HG03378 (cell line): Measurements from ENCODE around the gene EDEM3.
"Not testable (repeated sequence)": the region's sequence is repeated elsewhere in the genome, so short reads cannot be mapped to it uniquely, and the experiment has no call there.

Experiments used
- ATAC-seq: cut with Tn5 transposase; IDR thresholded peaks from one replicate; pipeline ENCODE4 v1.9.1; 2021; ENCODE audit warnings: mild to moderate bottlenecking, moderate library complexity; ENCODE audit not compliant: unreplicated experiment

Gene EDEM3, protein sequence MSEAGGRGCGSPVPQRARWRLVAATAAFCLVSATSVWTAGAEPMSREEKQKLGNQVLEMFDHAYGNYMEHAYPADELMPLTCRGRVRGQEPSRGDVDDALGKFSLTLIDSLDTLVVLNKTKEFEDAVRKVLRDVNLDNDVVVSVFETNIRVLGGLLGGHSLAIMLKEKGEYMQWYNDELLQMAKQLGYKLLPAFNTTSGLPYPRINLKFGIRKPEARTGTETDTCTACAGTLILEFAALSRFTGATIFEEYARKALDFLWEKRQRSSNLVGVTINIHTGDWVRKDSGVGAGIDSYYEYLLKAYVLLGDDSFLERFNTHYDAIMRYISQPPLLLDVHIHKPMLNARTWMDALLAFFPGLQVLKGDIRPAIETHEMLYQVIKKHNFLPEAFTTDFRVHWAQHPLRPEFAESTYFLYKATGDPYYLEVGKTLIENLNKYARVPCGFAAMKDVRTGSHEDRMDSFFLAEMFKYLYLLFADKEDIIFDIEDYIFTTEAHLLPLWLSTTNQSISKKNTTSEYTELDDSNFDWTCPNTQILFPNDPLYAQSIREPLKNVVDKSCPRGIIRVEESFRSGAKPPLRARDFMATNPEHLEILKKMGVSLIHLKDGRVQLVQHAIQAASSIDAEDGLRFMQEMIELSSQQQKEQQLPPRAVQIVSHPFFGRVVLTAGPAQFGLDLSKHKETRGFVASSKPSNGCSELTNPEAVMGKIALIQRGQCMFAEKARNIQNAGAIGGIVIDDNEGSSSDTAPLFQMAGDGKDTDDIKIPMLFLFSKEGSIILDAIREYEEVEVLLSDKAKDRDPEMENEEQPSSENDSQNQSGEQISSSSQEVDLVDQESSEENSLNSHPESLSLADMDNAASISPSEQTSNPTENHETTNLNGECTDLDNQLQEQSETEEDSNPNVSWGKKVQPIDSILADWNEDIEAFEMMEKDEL

DNA sequence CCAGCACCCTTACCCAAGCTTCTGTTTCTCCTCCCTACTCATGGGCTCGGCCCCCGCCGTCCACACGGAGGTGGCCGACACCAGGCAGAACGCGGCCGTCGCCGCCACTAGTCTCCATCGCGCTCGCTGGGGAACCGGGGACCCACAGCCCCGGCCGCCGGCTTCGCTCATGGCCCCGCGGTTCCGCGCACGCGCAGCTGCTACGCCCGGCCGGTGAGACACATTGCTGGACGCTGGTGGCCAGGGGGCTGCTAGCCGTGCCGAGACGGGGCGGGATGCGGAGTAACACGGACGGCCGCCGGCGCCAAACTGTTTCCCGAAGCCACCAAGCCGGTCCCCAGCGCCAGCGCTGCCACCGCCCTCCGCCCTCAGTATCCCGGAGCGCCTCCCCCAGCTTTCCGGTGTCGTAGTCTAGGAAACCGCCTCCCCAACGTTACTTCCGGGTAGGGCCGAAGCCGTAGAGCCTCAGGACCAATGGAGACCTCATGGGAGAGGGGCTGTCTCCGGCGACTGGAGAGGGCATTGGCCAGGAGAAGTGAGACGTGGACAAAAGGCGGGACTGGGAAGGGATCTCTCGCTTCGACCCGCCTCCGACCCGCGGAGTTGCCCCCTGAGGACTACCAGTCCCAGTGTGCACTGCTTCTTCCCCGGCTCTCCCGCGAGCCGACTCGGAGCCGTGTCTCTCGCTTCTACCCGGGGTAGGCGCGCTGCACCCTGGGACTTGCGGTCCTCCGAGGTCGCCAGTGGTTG, at the start of gene EDEM3:
EDEM3 (minus strand) TSS at position 383 of the 750 bp plus-strand sequence; CDS start at position 171, 212 bp downstream.
- peak; percentile 95 for ATAC-seq

DNA sequence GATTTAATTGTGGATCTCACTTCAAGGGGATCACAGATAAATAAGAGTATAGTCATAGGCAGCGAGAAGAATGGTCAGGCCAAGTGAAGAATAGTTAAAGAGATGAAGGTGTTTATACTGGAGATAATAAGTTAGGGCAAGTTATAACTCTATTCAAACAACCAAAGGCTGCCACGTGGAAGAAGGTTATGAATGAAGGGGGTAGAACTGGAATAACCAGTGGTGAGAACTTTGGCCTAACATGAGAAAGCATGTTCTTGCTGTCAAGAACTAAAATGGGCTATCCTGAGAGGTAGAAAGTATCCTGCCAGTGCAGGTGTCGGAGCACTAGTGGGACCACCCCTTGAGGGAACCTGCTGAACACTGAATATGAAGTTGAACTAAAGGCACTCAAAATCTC, 49.6 kb upstream of the EDEM3 start:
- no peak for ATAC-seq

DNA sequence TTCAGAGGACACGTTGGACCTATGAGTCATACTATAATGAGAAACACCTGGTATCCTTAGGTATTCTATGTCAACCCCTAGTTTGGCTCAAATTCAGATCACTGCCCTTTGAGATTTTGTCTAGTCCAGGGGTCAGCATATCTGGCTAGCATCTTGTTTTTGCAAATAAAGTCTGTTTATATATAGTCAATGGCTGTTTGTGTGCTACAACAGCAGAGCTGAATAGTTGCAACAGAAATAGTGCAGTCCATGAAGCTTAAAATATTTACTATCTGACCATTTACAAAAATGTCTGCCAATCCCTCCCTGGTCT, 48.5 kb upstream of the EDEM3 start:
- no peak for ATAC-seq

DNA sequence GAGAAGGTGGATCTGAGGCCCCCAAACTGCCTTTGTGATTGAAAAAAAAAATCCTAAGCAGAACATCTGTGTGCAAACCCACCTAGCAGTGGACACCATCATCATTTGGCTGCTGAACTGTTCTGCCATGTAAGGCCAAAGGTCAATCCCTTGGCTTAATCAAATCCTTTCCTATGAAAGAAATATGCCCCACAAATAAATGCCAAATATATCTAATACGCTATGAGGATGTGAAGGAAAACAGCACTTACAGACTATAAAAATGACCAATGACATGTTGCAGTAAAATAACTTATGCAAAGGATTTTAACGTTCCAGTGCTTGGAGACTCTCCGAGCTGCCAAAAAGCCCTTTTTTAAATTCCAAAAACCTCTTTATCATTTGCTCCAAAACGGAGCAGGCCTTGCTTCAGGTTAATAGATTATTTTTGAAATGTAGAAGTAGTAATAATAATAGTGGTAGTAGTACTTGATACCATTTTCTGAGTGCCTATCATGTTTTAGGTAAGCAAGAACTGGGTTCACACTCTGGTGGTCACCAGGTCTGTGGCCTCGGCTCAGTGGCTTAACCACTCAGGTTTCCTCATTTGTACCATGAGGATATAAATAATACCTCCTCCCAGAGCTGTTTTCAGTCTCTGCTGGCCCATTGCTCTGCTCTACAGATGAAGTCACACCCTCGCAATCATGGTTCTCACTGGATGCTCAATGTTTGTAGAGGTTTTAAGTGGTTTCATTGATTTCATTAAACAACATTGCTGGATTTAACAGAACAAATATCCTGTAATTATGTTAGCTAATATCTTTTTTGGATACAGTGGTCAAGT, 47.9 kb upstream of the EDEM3 start:
- ATAC-seq, result no peak

DNA sequence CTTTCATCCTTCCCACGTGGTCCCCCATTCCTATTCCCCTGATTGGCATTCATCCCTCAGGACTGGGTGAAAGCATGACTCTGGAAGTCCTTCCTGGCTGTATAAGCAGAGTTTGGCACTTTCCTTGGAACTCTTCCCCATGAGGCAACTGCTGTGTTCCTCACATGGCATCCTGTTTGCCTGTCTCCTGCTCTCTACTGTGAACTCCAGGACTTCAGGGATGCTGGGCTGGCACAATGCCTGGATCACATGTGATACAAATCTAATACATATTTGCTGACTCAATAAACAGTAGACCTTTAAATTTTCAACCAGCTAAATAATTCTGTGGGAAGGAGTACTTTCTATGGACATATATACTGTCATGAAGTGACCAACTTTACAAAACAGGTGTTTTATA, 46.8 kb upstream of the EDEM3 start:
- ATAC-seq, result no peak

DNA sequence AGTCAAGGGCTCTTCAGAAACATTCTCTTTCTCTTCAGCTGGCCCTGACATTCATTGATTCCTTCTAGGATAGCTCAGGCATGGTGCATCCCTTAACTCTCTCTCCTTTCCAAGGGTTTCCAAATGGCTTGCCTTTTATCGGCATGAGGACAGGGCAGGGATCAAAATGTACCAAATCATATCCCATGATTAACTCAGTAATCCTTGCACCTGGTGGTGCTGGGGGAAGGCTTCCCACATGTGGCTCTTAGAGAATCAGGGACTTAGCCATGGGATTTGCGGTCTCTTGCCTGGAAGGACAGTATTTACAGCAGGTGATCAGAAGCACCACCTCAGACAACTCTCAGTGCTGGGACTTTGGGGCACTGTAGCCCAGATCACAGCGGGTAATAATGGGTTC, 46.2 kb upstream of the EDEM3 start:
- ATAC-seq, result no peak

DNA sequence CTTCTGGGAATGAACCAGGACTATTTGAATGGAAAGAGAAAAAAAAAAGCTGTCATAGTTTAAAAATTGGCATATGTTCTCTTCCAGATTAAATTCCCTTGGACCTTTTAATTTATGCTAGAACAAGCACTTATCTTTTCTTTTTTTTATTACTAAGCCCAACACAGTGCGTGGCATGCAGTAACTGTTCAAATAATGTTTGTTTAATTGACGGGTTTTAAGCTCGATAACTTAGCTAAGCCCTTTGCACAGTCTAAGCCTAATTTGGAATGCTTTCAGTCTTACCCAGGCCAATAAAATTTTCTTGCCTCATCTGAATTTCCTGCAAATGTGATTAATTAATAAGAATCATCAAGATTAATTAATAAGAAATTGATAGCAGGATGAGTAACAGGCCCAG, 39.3 kb upstream of the EDEM3 start:
- no peak for ATAC-seq

DNA sequence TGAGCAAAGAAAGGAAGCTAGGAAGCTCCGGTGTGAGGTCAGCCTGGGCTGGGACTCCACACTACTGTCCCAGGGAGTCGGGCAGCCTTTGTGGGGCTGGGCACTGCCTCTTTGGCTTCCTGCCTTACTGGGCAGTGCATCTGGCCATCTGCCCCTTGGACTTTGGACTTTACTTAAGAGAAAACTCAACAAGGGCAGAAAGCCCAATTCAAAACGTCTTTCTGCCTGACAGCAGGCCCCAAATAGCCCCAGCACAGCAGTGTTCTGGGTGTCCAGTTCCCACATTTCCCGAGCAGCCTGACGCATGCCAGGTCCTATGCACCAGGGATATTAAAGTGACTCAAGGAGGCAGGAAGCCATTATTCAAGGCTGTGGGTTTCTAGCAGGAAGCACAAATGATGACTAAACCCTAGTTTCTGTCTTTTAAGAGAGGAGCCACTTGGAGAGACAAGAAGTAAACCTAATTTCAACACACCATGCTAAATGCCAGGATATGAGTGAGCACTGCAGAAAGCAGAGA, 37.9 kb upstream of the EDEM3 start:
- ATAC-seq, result no peak

DNA sequence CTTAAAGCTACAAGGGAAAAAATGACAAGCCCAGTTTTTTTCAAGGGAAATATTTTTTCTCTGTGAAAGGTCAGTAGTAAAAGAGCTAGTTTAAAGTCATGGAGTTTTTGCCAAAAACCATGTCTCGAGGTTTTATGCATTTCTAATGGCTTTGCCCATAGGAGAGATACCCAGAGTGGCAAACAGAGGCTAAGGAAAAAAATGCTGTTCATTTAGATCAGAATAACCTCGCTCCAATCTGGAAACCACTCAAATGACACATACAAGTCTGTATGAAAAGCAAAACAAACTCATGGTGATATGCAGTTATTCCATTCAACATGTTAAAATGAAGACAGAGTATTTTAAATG, 36.9 kb upstream of the EDEM3 start:
- ATAC-seq, result no peak

DNA sequence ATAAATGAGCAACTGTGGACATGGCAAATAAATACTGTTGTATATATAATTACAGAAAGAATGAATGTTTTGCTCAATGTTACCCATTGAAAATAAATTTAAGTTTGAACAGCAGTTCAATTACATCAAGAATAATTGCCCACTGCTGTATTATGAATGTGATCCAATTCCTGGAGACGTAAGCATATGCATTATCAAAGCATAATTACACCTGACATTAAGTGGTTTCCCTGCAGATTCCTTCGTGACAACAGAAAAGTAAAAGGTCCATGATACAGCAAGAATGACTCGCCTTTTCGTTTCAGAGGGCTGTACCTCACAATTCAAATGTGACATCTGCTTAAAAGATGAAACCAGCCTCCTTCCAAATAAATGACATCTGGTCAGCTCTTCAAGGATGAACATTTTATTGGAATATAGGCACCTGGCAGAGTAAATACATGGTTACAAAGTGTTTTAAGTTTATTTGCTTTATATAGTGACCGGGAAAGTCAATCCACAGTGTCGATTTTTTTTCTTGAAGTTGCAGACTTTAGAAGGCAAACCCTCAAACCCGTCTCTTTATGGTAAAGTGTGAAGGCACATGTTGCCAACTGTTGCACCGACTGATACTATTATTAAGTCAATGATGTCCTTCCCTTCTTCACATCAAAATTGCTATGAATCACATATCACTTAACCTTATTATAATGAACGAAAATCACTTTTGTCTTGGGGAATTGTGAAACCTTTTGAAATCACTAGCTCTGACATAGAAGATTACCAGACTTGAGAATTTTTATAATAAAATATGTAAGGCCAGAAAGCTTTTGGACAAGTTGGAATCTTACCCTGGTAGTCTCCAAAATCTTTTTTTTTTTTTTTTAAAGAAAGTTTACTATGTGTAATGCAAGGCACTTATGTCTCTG, 36.2 kb upstream of the EDEM3 start:
- ATAC-seq, result no peak

DNA sequence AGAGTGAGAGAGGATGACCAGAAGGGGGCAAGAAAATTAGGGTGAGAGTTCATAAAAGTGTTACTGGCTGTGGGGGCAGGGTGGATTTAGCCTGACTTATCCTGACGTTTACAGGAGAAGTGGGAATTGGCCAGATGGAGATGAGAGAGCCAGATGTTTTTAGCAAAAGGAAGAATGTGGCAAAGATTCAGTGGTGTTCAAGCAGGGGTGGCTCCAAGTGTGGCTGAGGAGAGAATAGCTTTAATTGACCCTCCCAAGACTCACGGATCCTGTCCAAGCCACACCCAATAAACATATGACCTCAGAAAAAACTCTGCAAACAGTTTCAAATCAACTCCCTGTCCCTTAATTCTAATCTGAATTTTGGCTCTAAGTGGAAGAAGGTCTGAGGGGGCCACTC, 35.2 kb upstream of the EDEM3 start:
- ATAC-seq, result no peak

DNA sequence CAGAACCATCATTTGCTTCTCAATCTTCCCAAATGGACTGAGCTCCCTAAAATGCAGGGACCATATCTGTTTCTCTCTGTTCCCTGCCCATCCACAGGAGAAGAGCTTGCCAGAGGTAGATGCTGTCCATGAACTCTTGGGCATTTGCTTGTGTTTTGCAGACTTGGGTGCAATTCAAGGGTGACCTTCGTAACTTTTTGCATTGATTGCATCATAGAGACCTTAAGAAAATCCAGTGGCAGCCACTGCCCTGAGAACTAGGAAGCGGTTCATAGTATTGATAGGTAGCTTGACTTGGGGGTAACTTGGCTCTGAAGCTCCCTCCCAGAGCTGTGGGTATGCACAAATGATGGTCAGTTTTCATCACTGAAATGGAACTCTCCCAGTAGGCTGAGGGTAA, 34.3 kb upstream of the EDEM3 start:
- no peak for ATAC-seq

DNA sequence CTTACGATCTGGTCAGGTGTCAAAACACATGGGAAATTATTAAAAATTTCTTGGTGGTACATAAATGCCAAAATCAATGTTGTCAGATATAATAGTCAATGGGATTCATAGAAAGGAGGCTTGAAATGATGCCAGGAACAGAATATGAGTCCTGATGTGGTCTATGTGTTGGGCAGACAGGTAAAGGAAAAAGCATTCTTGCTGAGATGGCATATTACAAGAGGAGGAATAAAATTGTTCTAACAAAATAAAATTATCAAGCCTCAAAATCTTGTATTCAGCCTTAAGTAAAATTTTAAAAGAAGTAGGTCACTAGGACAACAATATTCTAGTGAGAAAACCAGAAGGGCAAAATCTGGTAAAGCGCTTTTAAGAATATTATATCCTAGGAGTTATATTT, 30.9 kb upstream of the EDEM3 start:
- no peak for ATAC-seq

DNA sequence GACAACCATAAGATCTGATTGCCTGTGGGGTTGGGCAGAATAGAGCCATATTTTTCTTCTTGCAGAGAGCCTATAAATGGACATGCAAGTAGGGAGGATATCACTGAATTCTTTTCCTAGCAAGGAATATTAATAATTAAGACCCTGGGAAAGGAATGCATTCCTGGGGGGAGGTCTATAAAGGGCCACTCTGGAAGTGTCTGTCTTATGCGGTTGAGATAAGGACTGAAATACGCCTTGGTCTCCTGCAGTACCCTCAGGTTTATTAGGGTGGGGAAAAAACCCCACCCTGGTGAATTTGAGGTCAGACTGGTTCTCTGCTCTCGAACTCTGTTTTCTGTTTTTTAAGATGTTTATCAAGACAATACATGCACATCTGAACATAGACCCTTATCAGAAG, 29.1 kb upstream of the EDEM3 start:
- ATAC-seq, result not testable (repeated sequence)

DNA sequence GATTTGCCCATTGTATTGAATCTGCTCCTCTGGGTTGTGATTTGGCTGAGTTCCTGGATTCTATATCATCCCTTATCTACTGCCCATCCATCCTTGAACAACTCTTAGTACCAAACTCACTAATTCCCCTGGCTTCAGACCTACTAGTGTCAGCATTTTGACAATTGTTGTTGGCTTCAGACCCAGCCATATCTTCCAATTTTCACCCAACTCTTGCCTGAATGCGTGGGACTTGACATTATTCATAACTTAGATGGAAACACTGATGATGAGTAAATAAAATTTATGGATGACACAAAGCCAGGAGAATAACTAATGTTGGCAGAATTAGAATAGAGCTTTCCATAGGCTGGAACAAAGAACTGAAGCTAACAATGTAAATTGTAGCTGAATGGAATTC, 27.3 kb upstream of the EDEM3 start:
- ATAC-seq, result no peak

DNA sequence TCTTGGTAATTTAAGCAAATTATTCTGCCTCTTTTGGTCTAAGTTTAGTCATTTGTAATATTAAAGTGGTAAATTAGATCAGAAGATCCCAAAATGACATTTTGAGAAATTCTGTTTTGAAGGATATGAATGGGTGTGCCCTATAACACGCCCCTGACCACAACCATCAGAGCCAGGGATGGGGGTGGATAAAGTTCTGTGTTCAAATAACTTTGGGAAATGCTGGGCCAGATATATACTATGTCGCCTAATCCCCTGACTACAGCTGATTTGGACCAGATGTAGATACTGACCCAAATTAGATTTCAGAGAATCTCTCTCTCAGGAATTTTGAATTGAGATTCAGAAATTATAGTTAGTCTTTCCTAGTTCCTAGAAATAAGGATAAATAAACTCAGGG, 21.2 kb upstream of the EDEM3 start:
- no peak for ATAC-seq

DNA sequence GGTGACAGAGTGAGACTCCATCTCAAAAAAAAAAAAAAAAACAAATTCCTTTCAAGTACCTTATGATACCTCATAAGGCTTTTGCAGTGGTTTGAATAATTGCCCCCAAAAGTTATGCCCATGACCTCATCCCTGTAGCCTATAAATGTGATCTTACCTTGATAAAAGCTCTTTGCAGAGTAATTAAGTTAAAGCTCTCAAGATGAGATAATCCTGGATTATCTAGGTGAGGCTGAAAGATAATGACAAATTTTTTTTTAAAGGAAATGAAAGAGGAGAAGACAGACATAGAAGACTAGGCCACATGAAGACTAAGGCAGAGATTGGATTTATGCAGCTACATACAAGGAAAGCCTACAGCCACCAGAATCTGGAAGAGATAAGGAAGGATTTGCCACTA, 20.7 kb upstream of the EDEM3 start:
- ATAC-seq, result no peak

DNA sequence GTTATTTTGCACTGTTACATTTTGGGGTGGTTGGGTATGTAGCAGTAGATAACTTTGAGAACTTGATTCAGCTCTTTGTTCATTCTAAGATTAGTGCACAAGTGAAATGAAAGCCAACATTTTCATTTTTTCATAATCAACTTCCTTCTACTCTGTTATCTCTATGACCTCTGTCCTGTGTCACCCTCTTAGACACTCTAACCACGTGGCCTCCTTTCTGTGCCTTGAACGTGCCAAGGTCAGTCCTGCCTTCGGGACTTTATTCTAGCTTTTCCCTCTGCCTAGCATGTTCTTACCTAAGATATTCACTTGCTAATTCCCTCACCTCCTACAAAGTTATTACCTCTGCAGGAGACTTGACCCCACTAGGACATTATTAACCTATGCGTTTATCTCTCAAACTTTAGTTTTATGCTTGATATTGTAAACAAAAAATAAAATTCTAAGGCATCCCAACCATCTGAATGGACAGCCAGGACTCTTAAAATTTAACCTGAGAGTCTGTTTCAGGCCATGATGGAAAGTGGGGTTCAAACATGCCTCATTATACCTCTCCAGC, 19.2 kb upstream of the EDEM3 start:
- no peak for ATAC-seq

DNA sequence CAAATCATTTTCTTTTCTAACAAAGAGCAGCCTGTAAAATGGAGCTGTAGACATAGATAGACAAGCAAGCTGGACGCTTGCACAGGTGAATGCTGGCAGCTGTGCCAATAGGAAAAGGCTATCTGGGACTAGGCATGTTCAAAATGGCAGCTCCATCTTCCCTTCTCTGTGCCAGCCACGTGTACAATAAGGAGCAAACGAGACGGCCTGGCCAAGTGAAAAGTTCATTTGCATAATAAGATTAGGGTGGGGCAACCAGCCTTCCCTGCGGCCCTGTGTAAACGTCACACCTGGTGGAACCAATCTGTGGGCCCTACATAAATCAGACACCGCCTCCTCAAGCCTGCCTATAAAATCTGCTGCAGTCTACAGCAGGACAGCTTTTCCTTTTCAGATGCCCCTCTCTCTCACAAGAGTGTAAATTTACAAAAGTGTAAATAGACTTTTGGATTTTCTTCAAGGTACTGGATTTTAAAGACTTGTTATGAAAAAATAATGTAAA, 16.6 kb upstream of the EDEM3 start:
- no peak for ATAC-seq
